OCI-LY7 (cell line): Measurements from ENCODE around the gene LRBA. TPM values are rescaled to one million over a fixed set of nuclear protein-coding genes. Genes with fewer than 3 reads are reported as not detected.

Experiments
- BruUV-seq: library from RNA; stranded (reverse); fragments of 400-500 nt; replicated peaks from 2 replicates; lab custom pipeline; 2021; lab: Mats Ljungman, UMichigan
- CTCF ChIA-PET: fragments of 300-600 bp; sonication (Branson Sonifier 250); formaldehyde crosslinking; loops from one replicate; lab custom pipeline; 2022; ENCODE audit warnings: antibody characterized with exemption; ENCODE audit not compliant: unreplicated experiment; lab: Charles Lee
- POLR2A ChIA-PET: fragments of 300-600 bp; sonication (Branson Sonifier 250); formaldehyde crosslinking; loops from one replicate; lab custom pipeline; 2022; ENCODE audit warnings: antibody characterized with exemption; lab: Charles Lee
- DNase-seq: peaks from one replicate; pipeline ENCODE4 v3.0.0-alpha.2; 2015; ENCODE audit warnings: low spot score
- H2AFZ ChIP-seq: fragments of 200-600 bp; sonication (generic), shearing (Covaris generic); 2 replicates; pipeline ENCODE4 v1.6.1; 2014; ENCODE audit warnings: mild to moderate bottlenecking, antibody characterized with exemption, low read length, moderate library complexity
- H3K27ac ChIP-seq: fragments of 200-600 bp; sonication (generic); 2 replicates; pipeline ENCODE4 v1.5.1; 2014; ENCODE audit warnings: mixed run types, low read depth, mild to moderate bottlenecking, moderate library complexity, low read length, inconsistent platforms; ENCODE audit not compliant: poor library complexity, severe bottlenecking
- H3K36me3 ChIP-seq: fragments of 200-600 bp; sonication (generic); 2 replicates; pipeline ENCODE4 v1.6.1; 2014; ENCODE audit warnings: mild to moderate bottlenecking, antibody characterized with exemption, low read length, moderate library complexity, mixed read lengths; ENCODE audit not compliant: insufficient read depth
- H3K4me1 ChIP-seq: fragments of 200-600 bp; sonication (generic); 2 replicates; pipeline ENCODE4 v1.5.1; 2014; ENCODE audit warnings: mild to moderate bottlenecking, low read length; ENCODE audit not compliant: insufficient read depth, poor library complexity, severe bottlenecking
- H3K4me2 ChIP-seq: fragments of 200-600 bp; sonication (generic); 2 replicates; pipeline ENCODE4 v1.6.1; 2014; ENCODE audit warnings: mild to moderate bottlenecking, low read length
- H3K4me3 ChIP-seq: fragments of 200-600 bp; sonication (generic); 2 replicates; pipeline ENCODE4 v1.5.1; 2014; ENCODE audit warnings: mild to moderate bottlenecking, low read depth, low read length; ENCODE audit not compliant: poor library complexity, severe bottlenecking
- H3K79me2 ChIP-seq: fragments of 200-600 bp; sonication (generic); 2 replicates; pipeline ENCODE4 v1.6.1; 2016; ENCODE audit warnings: low read depth, mild to moderate bottlenecking, low read length, moderate library complexity, mixed read lengths; ENCODE audit not compliant: insufficient read depth
- H3K9me2 ChIP-seq: fragments of 200-600 bp; sonication (generic); 2 replicates; pipeline ENCODE4 v1.6.1; 2016; ENCODE audit warnings: mild to moderate bottlenecking, low read length, mixed read lengths; ENCODE audit not compliant: insufficient read depth
- H3K9me3 ChIP-seq: fragments of 200-600 bp; sonication (generic); 2 replicates; pipeline ENCODE4 v1.6.1; 2014; ENCODE audit warnings: mild to moderate bottlenecking, mixed run types, low read length, mixed read lengths
- H4K20me1 ChIP-seq: fragments of 200-600 bp; sonication (generic); 2 replicates; pipeline ENCODE4 v1.6.1; 2014; ENCODE audit warnings: mild to moderate bottlenecking, antibody characterized with exemption, low read length, moderate library complexity, mixed read lengths; ENCODE audit not compliant: insufficient read depth
- CTCF ChIP-seq: fragments of 200-600 bp; sonication (generic); conservative IDR thresholded peaks from 2 replicates; pipeline ENCODE4 v1.5.1; 2014; ENCODE audit warnings: mild to moderate bottlenecking, antibody characterized with exemption, low read length, moderate library complexity, mixed read lengths
- EZH2phosphoT487 ChIP-seq: fragments of 200-600 bp; sonication (generic); IDR thresholded peaks from 2 replicates; pipeline ENCODE4 v1.6.1; 2018; ENCODE audit warnings: low read depth, borderline replicate concordance, mild to moderate bottlenecking, mixed run types, antibody characterized with exemption, low read length, moderate library complexity, mixed read lengths
- intact Hi-C: fragments of 100-400 bp; cut with micrococcal nuclease; formaldehyde crosslinking; loops from one replicate; pipeline ENCODE4 v1.10.0; 2022; ENCODE audit not compliant: unreplicated experiment
- total RNA-seq, 2 experiments: library from RNA; depleted of rRNA in 1 of 2; stranded (reverse); fragments of >200 nt in 1 of 2; shearing (Covaris generic) in 1 of 2; gene quantifications; 2 replicates each; pipeline ENCODE4 v1.2.3, GENCODE V29; 2014 to 2022

Gene LRBA
- total RNA-seq, 2 experiments from 2014 or later: 60.4 to 66.7 TPM

- Histone ChIP-seq H3K4me2 (no peak overlapping the region), H3K79me2 (no peaks in the 10 kb centered on the region), H4K20me1 (no peaks in the 10 kb centered on the region), H3K4me3 (no peak overlapping the region), H3K36me3 (no peaks in the 10 kb centered on the region), H3K9me2 (no peaks in the 10 kb centered on the region), H3K27ac (no peak overlapping the region), H2AFZ (no peak overlapping the region), H3K9me3 (no peaks in the 10 kb centered on the region), H3K4me1 (no peaks in the 10 kb centered on the region)
- no TSS peak for BruUV-seq
- intact Hi-C loops: no loop called here
- no peak for DNase-seq
- POLR2A ChIA-PET: no interaction called here
- CTCF ChIA-PET: no interaction called here
- no peak for TF ChIP-seq CTCF
- TF ChIP-seq EZH2phosphoT487: no peak
Measured at GRCh38 chr4:150265806-150266205, 749.3 kb downstream of the LRBA start.

GRCh38 chr4:150264595-150265161 lies 750.4 kb downstream of the LRBA start:
- Histone ChIP-seq H3K4me2 (no peak overlapping the region), H3K36me3 (no peaks in the 10 kb centered on the region), H3K27ac (no peak overlapping the region), H2AFZ (no peak overlapping the region), H3K9me3 (no peaks in the 10 kb centered on the region), H3K4me3 (no peak overlapping the region), H3K9me2 (no peaks in the 10 kb centered on the region), H3K79me2 (no peaks in the 10 kb centered on the region), H4K20me1 (no peaks in the 10 kb centered on the region), H3K4me1 (no peaks in the 10 kb centered on the region)
- intact Hi-C loops: no loop called here
- ChIA-PET CTCF (no interaction called here), POLR2A (interaction anchor here (0.7 kb wide), 1 partner anchor 1411 kb away, joined by 3 read pairs; no protein-coding TSS in a partner anchor)
- TF ChIP-seq CTCF: no peak
- TF ChIP-seq EZH2phosphoT487: no peak
- BruUV-seq: TSS peak; percentile 72
- DNase-seq: no peak

GRCh38 chr4:150262611-150263010 lies 752.5 kb downstream of the LRBA start:
- intact Hi-C loops: no loop called here
- Histone ChIP-seq H3K9me3 (no peaks in the 10 kb centered on the region), H3K9me2 (no peaks in the 10 kb centered on the region), H3K79me2 (no peaks in the 10 kb centered on the region), H3K4me1 (no peaks in the 10 kb centered on the region), H3K36me3 (no peaks in the 10 kb centered on the region), H3K4me2 (no peak overlapping the region), H3K27ac (no peak overlapping the region), H3K4me3 (no peak overlapping the region), H2AFZ (no peak overlapping the region), H4K20me1 (no peaks in the 10 kb centered on the region)
- CTCF ChIA-PET: no interaction called here
- BruUV-seq: no TSS peak
- no peak for DNase-seq
- POLR2A ChIA-PET: interaction anchor here (0.6 kb wide), 1 partner anchor 475 kb away, joined by 3 read pairs; no protein-coding TSS in a partner anchor
- no peak for TF ChIP-seq EZH2phosphoT487
- TF ChIP-seq CTCF: no peak
